ENCODE results near the gene ATP11A. TPM values are rescaled to one million over a fixed set of nuclear protein-coding genes. Genes with fewer than 3 reads are reported as not detected.
"Not testable (repeated sequence)": the region's sequence is repeated elsewhere in the genome, so short reads cannot be mapped to it uniquely, and the experiment has no call there.

The ATP11A gene
- total and polyA plus RNA-seq, 2 donors (not counting 3 experiments of a cell fraction or from before 2014, with no cell fraction given), result 16.5 to 88.1 TPM

DNA sequence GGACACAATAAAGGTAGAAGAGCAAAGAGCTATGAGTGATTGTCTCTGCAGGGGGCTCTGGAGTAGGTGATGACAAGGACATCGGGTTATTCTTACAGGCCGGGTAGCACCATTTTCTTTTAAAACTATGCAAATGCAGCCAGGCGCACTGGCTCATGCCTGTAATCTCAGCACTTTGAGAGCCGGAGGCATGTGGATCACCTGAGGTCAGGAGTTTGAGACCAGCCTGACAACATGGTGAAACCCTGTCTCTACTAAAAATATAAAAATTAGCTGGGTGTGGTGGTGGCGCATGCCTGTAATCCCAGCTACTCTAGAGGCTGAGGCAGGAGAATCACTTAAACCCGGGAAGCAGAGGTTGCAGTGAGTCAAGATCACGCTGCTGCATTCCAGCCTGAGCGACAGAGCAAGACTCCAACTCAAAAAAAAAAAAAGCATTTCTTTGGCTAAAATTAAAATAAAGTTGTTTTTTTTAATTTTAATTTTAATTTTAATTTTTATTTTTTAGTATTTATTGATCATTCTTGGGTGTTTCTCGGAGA is 12.3 kb upstream of the ATP11A start:
- H3K79me2 ChIP-seq (ENCODE audit: control insufficient read depth, insufficient read depth, low read length); H2AFZ ChIP-seq (ENCODE audit: low read depth, low read length); DNase-seq (ENCODE audit: low read depth, low spot score); H3K4me3 ChIP-seq (replicated peaks in 1 of 3; ENCODE audit: insufficient read depth in 1 of 3, low read depth in 1 of 3, low read length in 3 of 3); FAIRE-seq; H3K27ac ChIP-seq (ENCODE audit: insufficient read depth, low read depth, low read length); H3K9ac ChIP-seq (replicated peaks; ENCODE audit: extremely low read depth, insufficient read depth, low read length); H3K4me2 ChIP-seq (ENCODE audit: insufficient read depth, low read length); intact Hi-C loops (cut with micrococcal nuclease); H3K9me1 ChIP-seq (replicated peaks; ENCODE audit: control insufficient read depth, extremely low read depth, insufficient read depth, low read length); H3K36me3 ChIP-seq (ENCODE audit: control insufficient read depth in 2 of 2, extremely low read depth in 1 of 2, insufficient read depth in 2 of 2, low read length in 2 of 2); H3K4me1 ChIP-seq (ENCODE audit: control insufficient read depth, extremely low read depth, insufficient read depth, low read length); BruUV-seq (replicated peaks); H3K9me3 ChIP-seq (replicated peaks; ENCODE audit: control insufficient read depth, insufficient read depth, low read length); dilution Hi-C loops (cut with MboI; ENCODE audit: extremely low pct_ligation_motif_present, low sequenced_read_pairs); H4K20me1 ChIP-seq (replicated peaks; ENCODE audit: control insufficient read depth, extremely low read depth, insufficient read depth, low read length): not testable (repeated sequence)
- H3K27me3 ChIP-seq (ENCODE audit: control insufficient read depth in 2 of 2, insufficient read depth in 2 of 2, low read length in 2 of 2), result peaks cover 2 to 11% of the 10 kb centered on the region in 2 experiments
- CTCF ChIA-PET, result interaction anchor here (0.9 to 1.0 kb wide), 2 partner anchors 30 to 197 kb away, joined by 3 read pairs; no protein-coding TSS in a partner anchor
- POLR2A ChIA-PET, result interaction anchor here (0.7 kb wide), 1 partner anchor 30 kb away, joined by 14 read pairs; no protein-coding TSS in a partner anchor

DNA sequence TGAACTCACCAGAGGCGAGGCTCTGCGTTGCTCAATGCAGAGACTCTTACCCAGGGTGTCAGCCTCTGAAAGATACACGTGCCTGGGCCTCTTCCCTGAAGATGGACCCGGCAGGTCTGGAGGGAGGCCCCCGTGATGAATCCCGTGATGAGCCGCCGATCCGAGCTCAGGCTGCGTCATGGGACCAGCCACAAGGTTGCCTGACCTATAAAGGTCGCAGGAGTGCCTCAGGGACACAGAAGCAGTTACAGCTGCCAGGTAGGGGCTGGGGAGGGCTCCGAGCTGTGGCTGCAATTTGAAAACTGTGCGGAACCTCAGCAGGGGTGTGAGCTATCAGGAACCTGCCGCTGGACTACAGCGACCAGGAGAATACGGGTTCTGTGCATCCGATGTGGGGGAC is 10.5 kb upstream of the ATP11A start:
- no peaks in the 10 kb centered on the region for H3K79me2 ChIP-seq (ENCODE audit: control insufficient read depth, insufficient read depth, low read length)
- no peaks in the 10 kb centered on the region for H3K9me3 ChIP-seq (replicated peaks; ENCODE audit: control insufficient read depth, insufficient read depth, low read length)
- BruUV-seq (replicated peaks), result no TSS peak
- H3K27ac ChIP-seq (ENCODE audit: insufficient read depth, low read depth, low read length), result no peak overlapping the region
- no peak overlapping the region for H2AFZ ChIP-seq (ENCODE audit: low read depth, low read length)
- no peaks in the 10 kb centered on the region for H4K20me1 ChIP-seq (replicated peaks; ENCODE audit: control insufficient read depth, extremely low read depth, insufficient read depth, low read length)
- TF ChIP-seq FOS (IDR thresholded peaks at IDR 0.05; ENCODE audit: borderline replicate concordance, insufficient read depth, low read length) (no peak), JUN (IDR thresholded peaks at IDR 0.05; ENCODE audit: borderline replicate concordance, insufficient read depth, insufficient read length, low read depth) (no peak), EZH2 (IDR thresholded peaks at IDR 0.05; ENCODE audit: borderline replicate concordance, low read depth, low read length, severe bottlenecking) (no peak), POLR2A (IDR thresholded peaks at IDR 0.05; ENCODE audit: low read depth, low read length) (no peak), MYC (IDR thresholded peaks at IDR 0.05; ENCODE audit: low read depth, low read length) (no peak), GATA2 (IDR thresholded peaks at IDR 0.05; ENCODE audit: insufficient read depth, insufficient read length, low read depth, low read length) (no peak), POLR2AphosphoS5 (IDR thresholded peaks at IDR 0.05; ENCODE audit: insufficient read depth, low read depth, low read length) (no peak)
- TF ChIP-seq, protein P1, sequence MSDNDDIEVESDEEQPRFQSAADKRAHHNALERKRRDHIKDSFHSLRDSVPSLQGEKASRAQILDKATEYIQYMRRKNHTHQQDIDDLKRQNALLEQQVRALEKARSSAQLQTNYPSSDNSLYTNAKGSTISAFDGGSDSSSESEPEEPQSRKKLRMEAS (IDR thresholded peaks at IDR 0.05; ENCODE audit: insufficient read depth, insufficient read length), result no peak
- TF ChIP-seq, protein P2, sequence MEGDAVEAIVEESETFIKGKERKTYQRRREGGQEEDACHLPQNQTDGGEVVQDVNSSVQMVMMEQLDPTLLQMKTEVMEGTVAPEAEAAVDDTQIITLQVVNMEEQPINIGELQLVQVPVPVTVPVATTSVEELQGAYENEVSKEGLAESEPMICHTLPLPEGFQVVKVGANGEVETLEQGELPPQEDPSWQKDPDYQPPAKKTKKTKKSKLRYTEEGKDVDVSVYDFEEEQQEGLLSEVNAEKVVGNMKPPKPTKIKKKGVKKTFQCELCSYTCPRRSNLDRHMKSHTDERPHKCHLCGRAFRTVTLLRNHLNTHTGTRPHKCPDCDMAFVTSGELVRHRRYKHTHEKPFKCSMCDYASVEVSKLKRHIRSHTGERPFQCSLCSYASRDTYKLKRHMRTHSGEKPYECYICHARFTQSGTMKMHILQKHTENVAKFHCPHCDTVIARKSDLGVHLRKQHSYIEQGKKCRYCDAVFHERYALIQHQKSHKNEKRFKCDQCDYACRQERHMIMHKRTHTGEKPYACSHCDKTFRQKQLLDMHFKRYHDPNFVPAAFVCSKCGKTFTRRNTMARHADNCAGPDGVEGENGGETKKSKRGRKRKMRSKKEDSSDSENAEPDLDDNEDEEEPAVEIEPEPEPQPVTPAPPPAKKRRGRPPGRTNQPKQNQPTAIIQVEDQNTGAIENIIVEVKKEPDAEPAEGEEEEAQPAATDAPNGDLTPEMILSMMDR (IDR thresholded peaks at IDR 0.05; ENCODE audit: extremely low read depth in 1 of 2, insufficient read depth in 1 of 2, low read depth in 1 of 2, low read length in 2 of 2), result no peak
- H3K9me1 ChIP-seq (replicated peaks; ENCODE audit: control insufficient read depth, extremely low read depth, insufficient read depth, low read length), result no peaks in the 10 kb centered on the region
- no peak overlapping the region for H3K4me3 ChIP-seq (replicated peaks in 1 of 3; ENCODE audit: insufficient read depth in 1 of 3, low read depth in 1 of 3, low read length in 3 of 3)
- ChIA-PET CTCF (no interaction called here), POLR2A (no interaction called here)
- dilution Hi-C loops (cut with MboI; ENCODE audit: extremely low pct_ligation_motif_present, low sequenced_read_pairs), result no loop called here
- intact Hi-C loops (cut with micrococcal nuclease), result no loop called here
- FAIRE-seq (no peak), DNase-seq (ENCODE audit: low read depth, low spot score) (no peak)
- H3K9ac ChIP-seq (replicated peaks; ENCODE audit: extremely low read depth, insufficient read depth, low read length), result no peak overlapping the region
- no peaks in the 10 kb centered on the region for H3K36me3 ChIP-seq (ENCODE audit: control insufficient read depth in 2 of 2, extremely low read depth in 1 of 2, insufficient read depth in 2 of 2, low read length in 2 of 2)
- H3K4me2 ChIP-seq (ENCODE audit: insufficient read depth, low read length), result no peak overlapping the region
- no peaks in the 10 kb centered on the region for H3K4me1 ChIP-seq (ENCODE audit: control insufficient read depth, extremely low read depth, insufficient read depth, low read length)
- H3K27me3 ChIP-seq (ENCODE audit: control insufficient read depth in 2 of 2, insufficient read depth in 2 of 2, low read length in 2 of 2), result peaks cover 0 to 11% of the 10 kb centered on the region in 2 experiments

All from endothelial cell of umbilical vein (primary cell).